Retinal pigment epithelial cell (primary cell): Measurements from ENCODE around the gene TMEM132C.
"Not testable (repeated sequence)": the region's sequence is repeated elsewhere in the genome, so short reads cannot be mapped to it uniquely, and the experiment has no call there.

Experiments
- DNase-seq: peaks from one replicate; pipeline ENCODE4 v3.0.0-alpha.2; 2010; ENCODE audit warnings: low read depth
- H3K4me3 ChIP-seq: 2 replicates; pipeline ENCODE4 v1.5.1; 2011; ENCODE audit warnings: mild to moderate bottlenecking, low read length, control low read depth, moderate library complexity
- CTCF ChIP-seq: conservative IDR thresholded peaks from 2 replicates; pipeline ENCODE4 v1.5.1; 2011; ENCODE audit warnings: low read depth, low read length, control low read depth, inconsistent platforms

TMEM132C gene

GRCh38 chr12:128245905-128246304, 21.1 kb upstream of the TMEM132C start:
- TF ChIP-seq CTCF = no peak
- H3K4me3 ChIP-seq = no peak overlapping the region

GRCh38 chr12:128250096-128250495, 16.9 kb upstream of the TMEM132C start:
- DNase-seq = no peak
- no peak for TF ChIP-seq CTCF
- no peak overlapping the region for H3K4me3 ChIP-seq

More at GRCh38 chr12:128245905-128246304, 21.1 kb upstream of the TMEM132C start:
- DNase-seq = no peak

- DNase-seq = not testable (repeated sequence)
These were observed 13.1 kb upstream of the TMEM132C start for GRCh38 chr12:128253829-128254228.

GRCh38 chr12:128258866-128259555, 8.0 kb upstream of the TMEM132C start:
- DNase-seq = no peak

More at GRCh38 chr12:128253829-128254228, 13.1 kb upstream of the TMEM132C start:
- not testable (repeated sequence) for H3K4me3 ChIP-seq

GRCh38 chr12:128259556-128260070, 7.4 kb upstream of the TMEM132C start:
- no peak for DNase-seq
- H3K4me3 ChIP-seq = no peak overlapping the region
- TF ChIP-seq CTCF = peak; percentile 61

More at GRCh38 chr12:128258866-128259555, 8.0 kb upstream of the TMEM132C start:
- H3K4me3 ChIP-seq = no peak overlapping the region
- TF ChIP-seq CTCF = no peak

- no peak for DNase-seq
- H3K4me3 ChIP-seq = no peak overlapping the region
- TF ChIP-seq CTCF = no peak
These were observed 5.2 kb upstream of the TMEM132C start for GRCh38 chr12:128261757-128262156.

- no peak overlapping the region for H3K4me3 ChIP-seq
- DNase-seq = no peak
- TF ChIP-seq CTCF = no peak
These were observed 1.4 kb upstream of the TMEM132C start for GRCh38 chr12:128265566-128265965.
